Activated CD4-positive, alpha-beta T cell treated with anti-CD3 and anti-CD28 coated beads for 36 hours (primary cell): Measurements from ENCODE around the gene ZNF311. TPM values are rescaled to one million over a fixed set of nuclear protein-coding genes. Genes with fewer than 3 reads are reported as not detected.
A peak's percentile ranks its signal among the peaks of the same experiment; 100 is the strongest.
"Not testable (repeated sequence)": the region's sequence is repeated elsewhere in the genome, so short reads cannot be mapped to it uniquely, and the experiment has no call there.

Experiments used
- ATAC-seq: fragments of 200-7000 bp; cut with Tn5 transposase; one replicate; pipeline ENCODE4 v1.10.0; 2021; ENCODE audit warnings: mild to moderate bottlenecking, moderate library complexity
- CTCF ChIA-PET: fragments of 350-600 bp; sonication (Branson Sonifier 250); formaldehyde crosslinking; loops from one replicate; lab custom pipeline; 2021; ENCODE audit warnings: antibody characterized with exemption; lab: Charles Lee
- POLR2A ChIA-PET: fragments of 350-600 bp; sonication (Branson Sonifier 250); formaldehyde crosslinking; loops from one replicate; lab custom pipeline; 2021; ENCODE audit warnings: antibody characterized with exemption, inconsistent platforms; lab: Charles Lee
- DNase-seq: peaks from one replicate; pipeline ENCODE4 v3.0.0-alpha.2; 2020
- H3K27ac Mint-ChIP-seq: one replicate; pipeline ENCODE4 v1.8.0; 2021; ENCODE audit warnings: mixed read lengths
- H3K27me3 Mint-ChIP-seq: one replicate; pipeline ENCODE4 v1.8.0; 2021; ENCODE audit warnings: mixed read lengths
- H3K36me3 Mint-ChIP-seq: one replicate; pipeline ENCODE4 v1.8.0; 2021; ENCODE audit warnings: low read depth, mixed read lengths
- H3K4me1 Mint-ChIP-seq: one replicate; pipeline ENCODE4 v1.8.0; 2021; ENCODE audit warnings: mixed read lengths
- H3K4me3 Mint-ChIP-seq: one replicate; pipeline ENCODE4 v1.8.0; 2021; ENCODE audit warnings: mild to moderate bottlenecking, moderate library complexity, mixed read lengths
- H3K9me3 Mint-ChIP-seq: one replicate; pipeline ENCODE4 v1.8.0; 2021; ENCODE audit warnings: low read depth, mixed read lengths
- intact Hi-C, 2 experiments: fragments of 100-400 bp; cut with DNase I in 1 of 2; cut with micrococcal nuclease in 1 of 2; formaldehyde crosslinking; loops; one replicate each; pipeline versions ENCODE4 v1.14.2 to v1.15.1; 2022 to 2024; cut with DNase I, micrococcal nuclease
- total RNA-seq, 2 experiments: library from RNA; stranded (reverse); gene quantifications; one replicate each; pipeline ENCODE4 v1.2.3, GENCODE V29; 2021

Gene ZNF311
- total RNA-seq, 2 experiments from 2014 or later: 0.98 to 1.0 TPM

- intact Hi-C loops: no loop called here
- H3K36me3 Mint-ChIP-seq: peaks cover 3% of the 10 kb centered on the region
- ChIA-PET CTCF (interaction anchor here (0.6 kb wide), 1 partner anchor 1928 kb away, joined by 3 read pairs; no protein-coding TSS in a partner anchor), POLR2A (no interaction called here)
- ATAC-seq (no peak), DNase-seq (no peak)
- no peaks in the 10 kb centered on the region for H3K9me3 Mint-ChIP-seq
- no peak overlapping the region for H3K27ac Mint-ChIP-seq
- H3K27me3 Mint-ChIP-seq: peaks cover 34% of the 10 kb centered on the region
- H3K4me1 Mint-ChIP-seq: peaks cover 22% of the 10 kb centered on the region
- H3K4me3 Mint-ChIP-seq: peak overlapping the region; percentile 40
Observed at GRCh38 chr6:28976677-28977076, 28.4 kb downstream of the ZNF311 start.

GRCh38 chr6:28974505-28974904, 30.6 kb downstream of the ZNF311 start:
- intact Hi-C loops: no loop called here
- CTCF ChIA-PET: no interaction called here
- Mint-ChIP-seq H3K27ac (no peak overlapping the region), H3K9me3 (peaks cover 2% of the 10 kb centered on the region), H3K36me3 (peaks cover 3% of the 10 kb centered on the region), H3K27me3 (peaks cover 26% of the 10 kb centered on the region), H3K4me3 (no peak overlapping the region), H3K4me1 (peaks cover 13% of the 10 kb centered on the region)
- POLR2A ChIA-PET: interaction anchor here (0.7 kb wide), 1 partner anchor 11 kb away, joined by 3 read pairs; no protein-coding TSS in a partner anchor
- no peak for ATAC-seq
- DNase-seq: no peak

GRCh38 chr6:28970056-28970455, 35.1 kb downstream of the ZNF311 start:
- POLR2A ChIA-PET, H3K4me3 Mint-ChIP-seq: not testable (repeated sequence)

GRCh38 chr6:28969129-28969528, 36.0 kb downstream of the ZNF311 start:
- CTCF ChIA-PET: interaction anchor here (1.3 kb wide), 1 partner anchor 131 kb away, joined by 3 read pairs; no protein-coding TSS in a partner anchor
- Mint-ChIP-seq H3K4me3 (no peak overlapping the region), H3K27me3 (peaks cover 16% of the 10 kb centered on the region), H3K27ac (no peak overlapping the region), H3K9me3 (peaks cover 8% of the 10 kb centered on the region), H3K36me3 (peaks cover 5% of the 10 kb centered on the region), H3K4me1 (no peaks in the 10 kb centered on the region)
- ATAC-seq: no peak
- intact Hi-C loops: no loop called here
- POLR2A ChIA-PET: no interaction called here
- DNase-seq: no peak

More at GRCh38 chr6:28970056-28970455, 35.1 kb downstream of the ZNF311 start:
- H3K27ac Mint-ChIP-seq, H3K4me1 Mint-ChIP-seq, DNase-seq, H3K36me3 Mint-ChIP-seq, H3K9me3 Mint-ChIP-seq, intact Hi-C loops, ATAC-seq: not testable (repeated sequence)
- peaks cover 15% of the 10 kb centered on the region for H3K27me3 Mint-ChIP-seq
- CTCF ChIA-PET: interaction anchor here (1.3 kb wide), 1 partner anchor 132 kb away, joined by 3 read pairs; no protein-coding TSS in a partner anchor

GRCh38 chr6:28968476-28968875, 36.6 kb downstream of the ZNF311 start:
- CTCF ChIA-PET: no interaction called here
- H3K4me1 Mint-ChIP-seq: no peaks in the 10 kb centered on the region
- intact Hi-C loops: no loop called here

GRCh38 chr6:28965706-28966105, 39.4 kb downstream of the ZNF311 start:
- H3K36me3 Mint-ChIP-seq: peaks cover 5% of the 10 kb centered on the region
- peaks cover 19% of the 10 kb centered on the region for H3K27me3 Mint-ChIP-seq
- H3K4me3 Mint-ChIP-seq: no peak overlapping the region
- intact Hi-C loops: no loop called here
- peaks cover 8% of the 10 kb centered on the region for H3K9me3 Mint-ChIP-seq
- H3K27ac Mint-ChIP-seq: no peak overlapping the region
- ATAC-seq: no peak
- POLR2A ChIA-PET: no interaction called here
- no peaks in the 10 kb centered on the region for H3K4me1 Mint-ChIP-seq
- CTCF ChIA-PET: interaction anchor here (0.6 kb wide), 1 partner anchor 88 kb away, joined by 3 read pairs; no protein-coding TSS in a partner anchor
- DNase-seq: no peak

More at GRCh38 chr6:28968476-28968875, 36.6 kb downstream of the ZNF311 start:
- ATAC-seq: no peak
- Mint-ChIP-seq H3K4me3 (no peak overlapping the region), H3K36me3 (peaks cover 5% of the 10 kb centered on the region), H3K9me3 (peaks cover 8% of the 10 kb centered on the region), H3K27ac (no peak overlapping the region), H3K27me3 (peaks cover 17% of the 10 kb centered on the region)
- DNase-seq: no peak
- POLR2A ChIA-PET: no interaction called here

- ATAC-seq: no peak
- POLR2A ChIA-PET: no interaction called here
- intact Hi-C loops: no loop called here
Observed at GRCh38 chr6:28960846-28961500, 44.1 kb downstream of the ZNF311 start.

GRCh38 chr6:28958561-28959243, 46.4 kb downstream of the ZNF311 start:
- POLR2A ChIA-PET, ATAC-seq, H3K9me3 Mint-ChIP-seq, H3K4me3 Mint-ChIP-seq, H3K36me3 Mint-ChIP-seq, CTCF ChIA-PET, H3K27ac Mint-ChIP-seq, DNase-seq, intact Hi-C loops, H3K4me1 Mint-ChIP-seq: not testable (repeated sequence)
- H3K27me3 Mint-ChIP-seq: peaks cover 16% of the 10 kb centered on the region

More at GRCh38 chr6:28960846-28961500, 44.1 kb downstream of the ZNF311 start:
- CTCF ChIA-PET: no interaction called here
- Mint-ChIP-seq H3K4me1 (no peaks in the 10 kb centered on the region), H3K36me3 (peaks cover 1% of the 10 kb centered on the region), H3K27ac (no peak overlapping the region), H3K9me3 (no peaks in the 10 kb centered on the region), H3K4me3 (no peak overlapping the region), H3K27me3 (peaks cover 21% of the 10 kb centered on the region)
- DNase-seq: no peak

GRCh38 chr6:28957795-28958314, 47.3 kb downstream of the ZNF311 start:
- peaks cover 13% of the 10 kb centered on the region for H3K4me1 Mint-ChIP-seq
- H3K36me3 Mint-ChIP-seq, H3K9me3 Mint-ChIP-seq, H3K4me3 Mint-ChIP-seq, DNase-seq, ATAC-seq, H3K27ac Mint-ChIP-seq, POLR2A ChIA-PET, CTCF ChIA-PET, intact Hi-C loops: not testable (repeated sequence)
- peaks cover 16% of the 10 kb centered on the region for H3K27me3 Mint-ChIP-seq

GRCh38 chr6:28956331-28956730, 48.8 kb downstream of the ZNF311 start:
- ChIA-PET POLR2A (no interaction called here), CTCF (no interaction called here)
- no peak overlapping the region for H3K4me3 Mint-ChIP-seq
- H3K4me1 Mint-ChIP-seq: peaks cover 14% of the 10 kb centered on the region
- peaks cover 13% of the 10 kb centered on the region for H3K27me3 Mint-ChIP-seq
- H3K9me3 Mint-ChIP-seq: no peaks in the 10 kb centered on the region
- ATAC-seq (no peak), DNase-seq (no peak)
- intact Hi-C loops: no loop called here
- H3K36me3 Mint-ChIP-seq: no peaks in the 10 kb centered on the region
- no peak overlapping the region for H3K27ac Mint-ChIP-seq

- Mint-ChIP-seq H3K27ac (peak overlapping the region; percentile 52), H3K4me1 (peaks cover 14% of the 10 kb centered on the region), H3K36me3 (no peaks in the 10 kb centered on the region), H3K9me3 (no peaks in the 10 kb centered on the region), H3K27me3 (peaks cover 4% of the 10 kb centered on the region), H3K4me3 (peak overlapping the region; percentile 81)
- ChIA-PET CTCF (interaction anchor here (1.3 to 1.9 kb wide), 2 partner anchors 28 to 116 kb away, joined by 5 to 7 read pairs; no protein-coding TSS in a partner anchor), POLR2A (no interaction called here)
- intact Hi-C loops: loop anchor here (1.0 kb wide), 1 partner anchor 9 kb away; no protein-coding TSS in a partner anchor
- DNase-seq: no peak
- no peak for ATAC-seq
Observed at GRCh38 chr6:28953585-28954258, 51.4 kb downstream of the ZNF311 start.
